ENCODE data around the gene PIP5K1B.

PIP5K1B gene

GRCh38 chr9:68755752-68756151, 50.7 kb downstream of the PIP5K1B start:
- H3K27ac ChIP-seq (ENCODE audit: low read length), result no peak overlapping the region

GRCh38 chr9:68759981-68760673, 55.1 kb downstream of the PIP5K1B start:
- no peak overlapping the region for H3K27ac ChIP-seq (ENCODE audit: low read length)
- no peaks in the 10 kb centered on the region for H3K4me1 ChIP-seq (ENCODE audit: control insufficient read depth in 1 of 2, insufficient read depth in 2 of 2, low read length in 2 of 2)

More at GRCh38 chr9:68755752-68756151, 50.7 kb downstream of the PIP5K1B start:
- Histone ChIP-seq H3K9me3 (ENCODE audit: control insufficient read depth in 1 of 2, low read length in 2 of 2) (no peaks in the 10 kb centered on the region), H3K27me3 (ENCODE audit: low read depth, low read length) (no peaks in the 10 kb centered on the region), H3K36me3 (ENCODE audit: control insufficient read depth in 1 of 2, insufficient read depth in 2 of 2, low read length in 2 of 2) (no peaks in the 10 kb centered on the region), H3K4me1 (ENCODE audit: control insufficient read depth in 1 of 2, insufficient read depth in 2 of 2, low read length in 2 of 2) (no peaks in the 10 kb centered on the region), H3K4me3 (ENCODE audit: low read depth in 1 of 2, low read length in 2 of 2) (no peak overlapping the region)

GRCh38 chr9:68760674-68761333, 55.8 kb downstream of the PIP5K1B start:
- Histone ChIP-seq H3K27me3 (ENCODE audit: low read depth, low read length) (no peaks in the 10 kb centered on the region), H3K27ac (ENCODE audit: low read length) (no peak overlapping the region), H3K4me3 (ENCODE audit: low read depth in 1 of 2, low read length in 2 of 2) (no peak overlapping the region), H3K9me3 (ENCODE audit: control insufficient read depth in 1 of 2, low read length in 2 of 2) (no peaks in the 10 kb centered on the region), H3K4me1 (ENCODE audit: control insufficient read depth in 1 of 2, insufficient read depth in 2 of 2, low read length in 2 of 2) (no peaks in the 10 kb centered on the region), H3K36me3 (ENCODE audit: control insufficient read depth in 1 of 2, insufficient read depth in 2 of 2, low read length in 2 of 2) (no peaks in the 10 kb centered on the region)

More at GRCh38 chr9:68759981-68760673, 55.1 kb downstream of the PIP5K1B start:
- Histone ChIP-seq H3K27me3 (ENCODE audit: low read depth, low read length) (no peaks in the 10 kb centered on the region), H3K9me3 (ENCODE audit: control insufficient read depth in 1 of 2, low read length in 2 of 2) (no peaks in the 10 kb centered on the region), H3K36me3 (ENCODE audit: control insufficient read depth in 1 of 2, insufficient read depth in 2 of 2, low read length in 2 of 2) (no peaks in the 10 kb centered on the region), H3K4me3 (ENCODE audit: low read depth in 1 of 2, low read length in 2 of 2) (no peak overlapping the region)

GRCh38 chr9:68762570-68762969, 57.5 kb downstream of the PIP5K1B start:
- no peaks in the 10 kb centered on the region for H3K27me3 ChIP-seq (ENCODE audit: low read depth, low read length)
- H3K36me3 ChIP-seq (ENCODE audit: control insufficient read depth in 1 of 2, insufficient read depth in 2 of 2, low read length in 2 of 2), result no peaks in the 10 kb centered on the region
- no peak overlapping the region for H3K27ac ChIP-seq (ENCODE audit: low read length)
- no peaks in the 10 kb centered on the region for H3K9me3 ChIP-seq (ENCODE audit: control insufficient read depth in 1 of 2, low read length in 2 of 2)
- no peak overlapping the region for H3K4me3 ChIP-seq (ENCODE audit: low read depth in 1 of 2, low read length in 2 of 2)
- H3K4me1 ChIP-seq (ENCODE audit: control insufficient read depth in 1 of 2, insufficient read depth in 2 of 2, low read length in 2 of 2), result no peaks in the 10 kb centered on the region

- Histone ChIP-seq H3K4me1 (ENCODE audit: control insufficient read depth in 1 of 2, insufficient read depth in 2 of 2, low read length in 2 of 2) (no peaks in the 10 kb centered on the region), H3K9me3 (ENCODE audit: control insufficient read depth in 1 of 2, low read length in 2 of 2) (no peaks in the 10 kb centered on the region), H3K27ac (ENCODE audit: low read length) (no peak overlapping the region), H3K36me3 (ENCODE audit: control insufficient read depth in 1 of 2, insufficient read depth in 2 of 2, low read length in 2 of 2) (no peaks in the 10 kb centered on the region), H3K4me3 (ENCODE audit: low read depth in 1 of 2, low read length in 2 of 2) (no peak overlapping the region), H3K27me3 (ENCODE audit: low read depth, low read length) (no peaks in the 10 kb centered on the region)
Measured at GRCh38 chr9:68763104-68763503, 58.1 kb downstream of the PIP5K1B start.

GRCh38 chr9:68768619-68769018, 63.6 kb downstream of the PIP5K1B start:
- no peaks in the 10 kb centered on the region for H3K9me3 ChIP-seq (ENCODE audit: control insufficient read depth in 1 of 2, low read length in 2 of 2)
- H3K4me3 ChIP-seq (ENCODE audit: low read depth in 1 of 2, low read length in 2 of 2), result no peak overlapping the region
- H3K4me1 ChIP-seq (ENCODE audit: control insufficient read depth in 1 of 2, insufficient read depth in 2 of 2, low read length in 2 of 2), result no peaks in the 10 kb centered on the region
- no peaks in the 10 kb centered on the region for H3K36me3 ChIP-seq (ENCODE audit: control insufficient read depth in 1 of 2, insufficient read depth in 2 of 2, low read length in 2 of 2)
- no peak overlapping the region for H3K27ac ChIP-seq (ENCODE audit: low read length)
- H3K27me3 ChIP-seq (ENCODE audit: low read depth, low read length), result no peaks in the 10 kb centered on the region

- H3K4me1 ChIP-seq (ENCODE audit: control insufficient read depth in 1 of 2, insufficient read depth in 2 of 2, low read length in 2 of 2), result no peaks in the 10 kb centered on the region
- no peak overlapping the region for H3K27ac ChIP-seq (ENCODE audit: low read length)
- H3K27me3 ChIP-seq (ENCODE audit: low read depth, low read length), result no peaks in the 10 kb centered on the region
- no peaks in the 10 kb centered on the region for H3K36me3 ChIP-seq (ENCODE audit: control insufficient read depth in 1 of 2, insufficient read depth in 2 of 2, low read length in 2 of 2)
- H3K9me3 ChIP-seq (ENCODE audit: control insufficient read depth in 1 of 2, low read length in 2 of 2), result no peaks in the 10 kb centered on the region
- H3K4me3 ChIP-seq (ENCODE audit: low read depth in 1 of 2, low read length in 2 of 2), result no peak overlapping the region
Measured at GRCh38 chr9:68769852-68770251, 64.8 kb downstream of the PIP5K1B start.

GRCh38 chr9:68771376-68771775, 66.3 kb downstream of the PIP5K1B start:
- H3K27ac ChIP-seq (ENCODE audit: low read length), result no peak overlapping the region
- no peaks in the 10 kb centered on the region for H3K27me3 ChIP-seq (ENCODE audit: low read depth, low read length)
- no peaks in the 10 kb centered on the region for H3K36me3 ChIP-seq (ENCODE audit: control insufficient read depth in 1 of 2, insufficient read depth in 2 of 2, low read length in 2 of 2)
- H3K9me3 ChIP-seq (ENCODE audit: control insufficient read depth in 1 of 2, low read length in 2 of 2), result no peaks in the 10 kb centered on the region
- H3K4me3 ChIP-seq (ENCODE audit: low read depth in 1 of 2, low read length in 2 of 2), result no peak overlapping the region
- no peaks in the 10 kb centered on the region for H3K4me1 ChIP-seq (ENCODE audit: control insufficient read depth in 1 of 2, insufficient read depth in 2 of 2, low read length in 2 of 2)

- H3K36me3 ChIP-seq (ENCODE audit: control insufficient read depth in 1 of 2, insufficient read depth in 2 of 2, low read length in 2 of 2), result no peaks in the 10 kb centered on the region
- no peak overlapping the region for H3K27ac ChIP-seq (ENCODE audit: low read length)
- no peak overlapping the region for H3K4me3 ChIP-seq (ENCODE audit: low read depth in 1 of 2, low read length in 2 of 2)
- peaks cover 0 to 9% of the 10 kb centered on the region in 2 donors for H3K4me1 ChIP-seq (ENCODE audit: control insufficient read depth in 1 of 2, insufficient read depth in 2 of 2, low read length in 2 of 2)
- H3K9me3 ChIP-seq (ENCODE audit: control insufficient read depth in 1 of 2, low read length in 2 of 2), result no peaks in the 10 kb centered on the region
- no peaks in the 10 kb centered on the region for H3K27me3 ChIP-seq (ENCODE audit: low read depth, low read length)
Measured at GRCh38 chr9:68775003-68775730, 70.1 kb downstream of the PIP5K1B start.

GRCh38 chr9:68777070-68777763, 72.2 kb downstream of the PIP5K1B start:
- Histone ChIP-seq H3K9me3 (ENCODE audit: control insufficient read depth in 1 of 2, low read length in 2 of 2) (no peaks in the 10 kb centered on the region), H3K4me1 (ENCODE audit: control insufficient read depth in 1 of 2, insufficient read depth in 2 of 2, low read length in 2 of 2) (peaks cover 17 to 21% of the 10 kb centered on the region in 2 donors), H3K27ac (ENCODE audit: low read length) (no peak overlapping the region), H3K4me3 (ENCODE audit: low read depth in 1 of 2, low read length in 2 of 2) (no peak overlapping the region), H3K36me3 (ENCODE audit: control insufficient read depth in 1 of 2, insufficient read depth in 2 of 2, low read length in 2 of 2) (no peaks in the 10 kb centered on the region), H3K27me3 (ENCODE audit: low read depth, low read length) (no peaks in the 10 kb centered on the region)

GRCh38 chr9:68778635-68779034, 73.6 kb downstream of the PIP5K1B start:
- no peak overlapping the region for H3K27ac ChIP-seq (ENCODE audit: low read length)
- H3K4me1 ChIP-seq (ENCODE audit: control insufficient read depth in 1 of 2, insufficient read depth in 2 of 2, low read length in 2 of 2), result peaks cover 31 to 34% of the 10 kb centered on the region in 2 donors
- no peaks in the 10 kb centered on the region for H3K27me3 ChIP-seq (ENCODE audit: low read depth, low read length)
- no peaks in the 10 kb centered on the region for H3K36me3 ChIP-seq (ENCODE audit: control insufficient read depth in 1 of 2, insufficient read depth in 2 of 2, low read length in 2 of 2)
- no peak overlapping the region for H3K4me3 ChIP-seq (ENCODE audit: low read depth in 1 of 2, low read length in 2 of 2)
- H3K9me3 ChIP-seq (ENCODE audit: control insufficient read depth in 1 of 2, low read length in 2 of 2), result no peaks in the 10 kb centered on the region
